ENCODE results near the gene PAM16.
"Not testable (repeated sequence)": the region's sequence is repeated elsewhere in the genome, so short reads cannot be mapped to it uniquely, and the experiment has no call there.

Gene PAM16

GRCh38 chr16:4350365-4350786 is 745 bp downstream of the PAM16 start:
- peak overlapping the region; percentile 89 for H3K4me3 ChIP-seq (ENCODE audit: control insufficient read depth, low read depth, low read length)
- no peak for DNase-seq (ENCODE audit: low read depth)
- no peak for TF ChIP-seq CTCF (conservative IDR thresholded peaks at IDR 0.05; ENCODE audit: control insufficient read depth, insufficient read depth, low read depth, low read length)

- DNase-seq (ENCODE audit: low read depth) = no peak
- H3K4me3 ChIP-seq (ENCODE audit: control insufficient read depth, low read depth, low read length) = no peak overlapping the region
- TF ChIP-seq CTCF (conservative IDR thresholded peaks at IDR 0.05; ENCODE audit: control insufficient read depth, insufficient read depth, low read depth, low read length) = no peak
These were observed 1.8 kb downstream of the PAM16 start for GRCh38 chr16:4349332-4349731.

GRCh38 chr16:4347765-4348509 is 3.2 kb downstream of the PAM16 start:
- H3K4me3 ChIP-seq (ENCODE audit: control insufficient read depth, low read depth, low read length) = no peak overlapping the region
- no peak for DNase-seq (ENCODE audit: low read depth)
- no peak for TF ChIP-seq CTCF (conservative IDR thresholded peaks at IDR 0.05; ENCODE audit: control insufficient read depth, insufficient read depth, low read depth, low read length)

- H3K4me3 ChIP-seq (ENCODE audit: control insufficient read depth, low read depth, low read length) = no peak overlapping the region
- DNase-seq (ENCODE audit: low read depth) = peak; percentile 70
- no peak for TF ChIP-seq CTCF (conservative IDR thresholded peaks at IDR 0.05; ENCODE audit: control insufficient read depth, insufficient read depth, low read depth, low read length)
These were observed 4.1 kb downstream of the PAM16 start for GRCh38 chr16:4347010-4347409.

GRCh38 chr16:4345836-4346781 is 5.0 kb downstream of the PAM16 start:
- TF ChIP-seq CTCF (conservative IDR thresholded peaks at IDR 0.05; ENCODE audit: control insufficient read depth, insufficient read depth, low read depth, low read length) = no peak
- no peak overlapping the region for H3K4me3 ChIP-seq (ENCODE audit: control insufficient read depth, low read depth, low read length)
- no peak for DNase-seq (ENCODE audit: low read depth)

- peak; percentile 34 for DNase-seq (ENCODE audit: low read depth)
- no peak overlapping the region for H3K4me3 ChIP-seq (ENCODE audit: control insufficient read depth, low read depth, low read length)
- no peak for TF ChIP-seq CTCF (conservative IDR thresholded peaks at IDR 0.05; ENCODE audit: control insufficient read depth, insufficient read depth, low read depth, low read length)
These were observed 5.9 kb downstream of the PAM16 start for GRCh38 chr16:4344983-4345835.

GRCh38 chr16:4344300-4344982 is 6.7 kb downstream of the PAM16 start:
- not testable (repeated sequence) for DNase-seq (ENCODE audit: low read depth); H3K4me3 ChIP-seq (ENCODE audit: control insufficient read depth, low read depth, low read length)

All from fibroblast of mammary gland (primary cell).